ENCODE measurements around the gene FLT3. TPM values are rescaled to one million over a fixed set of nuclear protein-coding genes. Genes with fewer than 3 reads are reported as not detected.
"Not testable (repeated sequence)": the region's sequence is repeated elsewhere in the genome, so short reads cannot be mapped to it uniquely, and the experiment has no call there.

FLT3 gene
- total and polyA plus RNA-seq, 9 donors, result 0.08 to 0.97 (median 0.15) TPM; not detected in 1

GRCh38 chr13:28037399-28037798 lies 63.0 kb downstream of the FLT3 start:
- H3K4me1 ChIP-seq (ENCODE audit: insufficient read depth), result no peaks in the 10 kb centered on the region
- no peaks in the 10 kb centered on the region for H3K9me3 ChIP-seq
- intact Hi-C loops (cut with DNase I), result no loop called here
- no peak overlapping the region for H3K27ac ChIP-seq
- H3K4me3 ChIP-seq, result no peak overlapping the region
- no peaks in the 10 kb centered on the region for H3K36me3 ChIP-seq
- H3K27me3 ChIP-seq, result no peaks in the 10 kb centered on the region
- no peak for DNase-seq
- TF ChIP-seq POLR2A (IDR thresholded peaks at IDR 0.05) (no peak), EP300 (IDR thresholded peaks at IDR 0.05) (no peak)
- TF ChIP-seq, protein P1, sequence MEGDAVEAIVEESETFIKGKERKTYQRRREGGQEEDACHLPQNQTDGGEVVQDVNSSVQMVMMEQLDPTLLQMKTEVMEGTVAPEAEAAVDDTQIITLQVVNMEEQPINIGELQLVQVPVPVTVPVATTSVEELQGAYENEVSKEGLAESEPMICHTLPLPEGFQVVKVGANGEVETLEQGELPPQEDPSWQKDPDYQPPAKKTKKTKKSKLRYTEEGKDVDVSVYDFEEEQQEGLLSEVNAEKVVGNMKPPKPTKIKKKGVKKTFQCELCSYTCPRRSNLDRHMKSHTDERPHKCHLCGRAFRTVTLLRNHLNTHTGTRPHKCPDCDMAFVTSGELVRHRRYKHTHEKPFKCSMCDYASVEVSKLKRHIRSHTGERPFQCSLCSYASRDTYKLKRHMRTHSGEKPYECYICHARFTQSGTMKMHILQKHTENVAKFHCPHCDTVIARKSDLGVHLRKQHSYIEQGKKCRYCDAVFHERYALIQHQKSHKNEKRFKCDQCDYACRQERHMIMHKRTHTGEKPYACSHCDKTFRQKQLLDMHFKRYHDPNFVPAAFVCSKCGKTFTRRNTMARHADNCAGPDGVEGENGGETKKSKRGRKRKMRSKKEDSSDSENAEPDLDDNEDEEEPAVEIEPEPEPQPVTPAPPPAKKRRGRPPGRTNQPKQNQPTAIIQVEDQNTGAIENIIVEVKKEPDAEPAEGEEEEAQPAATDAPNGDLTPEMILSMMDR (IDR thresholded peaks at IDR 0.05), result no peak
- WGBS, 3 donors, result 78 to 82% (median 79%) methylated on average over 2 of the region's 2 CpGs

GRCh38 chr13:28035146-28035782 lies 65.1 kb downstream of the FLT3 start:
- Histone ChIP-seq H3K27ac (no peak overlapping the region), H3K9me3 (no peaks in the 10 kb centered on the region), H3K4me3 (no peak overlapping the region), H3K4me1 (ENCODE audit: insufficient read depth) (no peaks in the 10 kb centered on the region), H3K27me3 (no peaks in the 10 kb centered on the region), H3K36me3 (no peaks in the 10 kb centered on the region)
- WGBS, 3 donors, result 58 to 67% (median 63%) methylated on average over 6 of the region's 6 CpGs
- no peak for DNase-seq
- no peak for TF ChIP-seq POLR2A (IDR thresholded peaks at IDR 0.05)
- intact Hi-C loops (cut with DNase I), result no loop called here

- intact Hi-C loops (cut with DNase I), result no loop called here
- TF ChIP-seq POLR2A (IDR thresholded peaks at IDR 0.05), result no peak
- TF ChIP-seq, protein P1 (IDR thresholded peaks at IDR 0.05), result no peak
- Histone ChIP-seq H3K36me3 (no peaks in the 10 kb centered on the region), H3K4me1 (ENCODE audit: insufficient read depth) (no peaks in the 10 kb centered on the region), H3K4me3 (no peak overlapping the region), H3K27ac (no peak overlapping the region), H3K9me3 (no peaks in the 10 kb centered on the region), H3K27me3 (no peaks in the 10 kb centered on the region)
- DNase-seq, result no peak
- WGBS, 3 donors, result 87 to 88% (median 88%) methylated on average over 8 of the region's 8 CpGs
These were observed 66.3 kb downstream of the FLT3 start for GRCh38 chr13:28033894-28034655.

DNA sequence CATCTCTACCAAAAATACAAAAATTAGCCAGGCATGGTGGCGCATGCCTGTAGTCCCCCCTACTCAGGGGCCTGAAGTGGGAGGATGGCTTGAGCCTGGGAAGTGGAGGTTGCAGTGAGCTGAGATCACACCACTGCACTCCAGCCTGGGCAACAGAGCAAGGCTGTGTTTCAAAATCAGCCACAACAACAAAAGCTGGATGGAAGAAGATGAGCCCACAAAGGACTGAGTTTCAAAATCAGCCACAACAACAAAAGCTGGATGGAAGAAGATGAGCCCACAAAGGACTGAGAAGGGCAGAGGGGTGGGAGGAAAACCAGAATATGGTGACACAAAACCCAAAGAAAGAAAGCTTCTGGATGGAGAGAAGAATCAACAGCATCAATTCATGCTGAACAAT lies 67.9 kb downstream of the FLT3 start:
- H3K4me3 ChIP-seq; H3K36me3 ChIP-seq; H3K27ac ChIP-seq; H3K4me1 ChIP-seq (ENCODE audit: insufficient read depth); H3K9me3 ChIP-seq; H3K27me3 ChIP-seq; DNase-seq; intact Hi-C loops (cut with DNase I): not testable (repeated sequence)
- 92 to 97% (median 96%) methylated on average over 1 of the region's 1 CpG for WGBS, 3 donors

DNA sequence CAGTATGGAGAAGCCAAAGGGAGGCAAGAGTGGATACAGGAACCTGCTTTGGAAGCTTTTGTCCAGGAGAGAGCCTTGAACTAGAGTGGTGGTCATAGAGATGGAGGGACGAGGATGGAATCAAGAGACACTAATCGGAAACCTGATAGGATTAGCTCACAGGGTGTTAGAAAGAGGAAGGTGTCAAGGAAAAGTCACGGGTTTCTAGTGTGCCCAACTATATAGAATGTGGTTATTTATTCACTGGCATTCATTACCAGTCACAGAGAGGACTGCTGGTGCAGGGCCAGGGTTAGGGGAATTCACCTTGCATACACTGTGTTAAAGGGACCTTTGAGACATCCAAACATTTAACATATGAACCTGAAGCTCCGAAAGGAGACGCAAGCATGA lies 68.5 kb downstream of the FLT3 start:
- no peak overlapping the region for H3K27ac ChIP-seq
- no peak for TF ChIP-seq POLR2A (IDR thresholded peaks at IDR 0.05)
- TF ChIP-seq EP300 (IDR thresholded peaks at IDR 0.05), result no peak
- WGBS, 3 donors, result 80 to 92% (median 91%) methylated on average over 5 of the region's 5 CpGs
- H3K36me3 ChIP-seq, result no peaks in the 10 kb centered on the region
- intact Hi-C loops (cut with DNase I), result no loop called here
- H3K4me3 ChIP-seq, result no peak overlapping the region
- no peaks in the 10 kb centered on the region for H3K9me3 ChIP-seq
- no peaks in the 10 kb centered on the region for H3K27me3 ChIP-seq
- no peak for DNase-seq
- H3K4me1 ChIP-seq (ENCODE audit: insufficient read depth), result no peaks in the 10 kb centered on the region
